HL-60 (cell line): Measurements from ENCODE around the gene SLC16A12.

Experiments used
- CTCF ChIP-seq: IDR thresholded peaks from one replicate; pipeline ENCODE4 v1.5.1; 2011; ENCODE audit warnings: low read length, control low read depth, inconsistent platforms; ENCODE audit not compliant: insufficient read depth
- GABPA ChIP-seq: IDR thresholded peaks from 2 replicates; pipeline ENCODE4 v1.6.1; 2012; ENCODE audit warnings: low read depth
- POLR2AphosphoS5 ChIP-seq: IDR thresholded peaks from 2 replicates; pipeline ENCODE4 v1.6.1; 2012; ENCODE audit warnings: low read depth
- REST ChIP-seq: IDR thresholded peaks from 2 replicates; pipeline ENCODE4 v1.6.1; 2012; ENCODE audit warnings: low read depth; ENCODE audit not compliant: insufficient replicate concordance

GRCh38 chr10:89574368-89574767 is 39.0 kb upstream of the SLC16A12 start:
- TF ChIP-seq CTCF (no peak), POLR2AphosphoS5 (no peak), REST (no peak), GABPA (no peak)
